GM18519 (cell line): ENCODE results near the gene IGSF21.

Source experiments
- ATAC-seq: cut with Tn5 transposase; IDR thresholded peaks from one replicate; pipeline ENCODE4 v1.9.1; 2021; ENCODE audit warnings: mild to moderate bottlenecking, moderate library complexity; ENCODE audit not compliant: unreplicated experiment, low FRiP score

Gene IGSF21

DNA sequence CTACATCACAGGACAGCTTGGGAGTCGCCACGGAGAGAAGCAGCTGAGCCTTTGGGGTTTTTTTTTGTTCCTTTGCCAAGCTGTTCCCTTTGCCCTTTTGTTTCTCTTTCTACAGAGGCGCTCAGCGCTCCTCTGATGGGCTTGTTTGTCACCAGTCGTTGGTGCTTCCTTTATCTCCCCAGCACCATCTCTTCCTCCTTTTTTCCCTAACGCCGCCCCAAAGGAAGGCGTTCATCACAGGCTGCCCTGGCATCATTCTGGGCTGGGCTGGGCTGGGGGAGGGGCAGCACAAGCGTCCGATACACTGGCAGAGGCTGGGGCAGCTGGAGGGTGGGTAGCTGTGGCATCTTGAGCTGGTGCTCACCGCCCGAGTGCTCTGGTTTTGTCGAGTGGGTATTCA, 10.5 kb downstream of the IGSF21 start:
- ATAC-seq: no peak

DNA sequence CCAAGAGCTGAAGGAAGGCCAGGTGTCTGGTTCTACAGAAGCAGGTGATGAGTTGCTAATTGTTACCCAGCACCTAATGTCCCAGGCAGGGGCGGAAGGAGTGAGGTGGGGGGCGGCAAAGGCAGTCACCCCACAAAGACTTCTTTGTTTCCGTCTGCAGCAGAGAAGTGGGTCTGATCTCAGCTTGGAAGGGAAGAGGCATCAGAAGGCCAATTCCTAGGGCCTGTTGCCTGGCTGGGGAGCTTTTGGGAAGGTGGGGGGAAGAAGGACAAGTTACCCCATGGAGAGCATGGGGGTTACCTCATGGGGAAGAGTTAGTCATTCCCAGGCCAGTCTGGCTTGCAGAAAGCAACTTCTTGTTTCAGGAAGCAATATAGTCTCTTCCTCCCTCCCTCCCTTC, 10.9 kb downstream of the IGSF21 start:
- ATAC-seq: no peak

GRCh38 chr1:18119289-18119688, 11.7 kb downstream of the IGSF21 start:
- ATAC-seq: no peak

GRCh38 chr1:18119771-18120377, 12.3 kb downstream of the IGSF21 start:
- no peak for ATAC-seq

- no peak for ATAC-seq
These were observed 13.0 kb downstream of the IGSF21 start for GRCh38 chr1:18120638-18121037.

- no peak for ATAC-seq
These were observed 13.6 kb downstream of the IGSF21 start for GRCh38 chr1:18121072-18121820.

- ATAC-seq: no peak
These were observed 15.9 kb downstream of the IGSF21 start for GRCh38 chr1:18123467-18123992.

GRCh38 chr1:18124977-18125376, 17.4 kb downstream of the IGSF21 start:
- ATAC-seq: no peak

- ATAC-seq: no peak
These were observed 19.0 kb downstream of the IGSF21 start for GRCh38 chr1:18126616-18127015.

- no peak for ATAC-seq
These were observed 20.7 kb downstream of the IGSF21 start for GRCh38 chr1:18128298-18128697.

DNA sequence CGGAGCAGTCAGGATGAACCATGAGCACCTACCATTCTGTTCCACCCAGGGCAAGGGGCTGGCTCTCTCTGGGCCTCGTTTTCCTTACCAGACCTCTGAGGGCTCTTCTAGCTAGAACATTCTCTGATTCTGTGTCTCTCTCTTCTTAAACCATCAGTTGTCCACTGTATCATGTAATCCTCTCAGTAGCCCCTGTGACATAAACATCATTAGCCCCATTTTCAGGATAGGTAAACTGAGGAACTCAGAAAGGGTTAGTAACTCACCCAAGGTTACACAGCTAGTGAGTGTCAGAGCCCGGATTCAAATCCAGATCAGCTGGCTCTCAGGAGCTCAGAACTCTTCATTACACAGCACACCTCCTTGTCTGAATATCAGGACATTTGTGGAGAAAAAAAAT, 22.8 kb downstream of the IGSF21 start:
- ATAC-seq: no peak

DNA sequence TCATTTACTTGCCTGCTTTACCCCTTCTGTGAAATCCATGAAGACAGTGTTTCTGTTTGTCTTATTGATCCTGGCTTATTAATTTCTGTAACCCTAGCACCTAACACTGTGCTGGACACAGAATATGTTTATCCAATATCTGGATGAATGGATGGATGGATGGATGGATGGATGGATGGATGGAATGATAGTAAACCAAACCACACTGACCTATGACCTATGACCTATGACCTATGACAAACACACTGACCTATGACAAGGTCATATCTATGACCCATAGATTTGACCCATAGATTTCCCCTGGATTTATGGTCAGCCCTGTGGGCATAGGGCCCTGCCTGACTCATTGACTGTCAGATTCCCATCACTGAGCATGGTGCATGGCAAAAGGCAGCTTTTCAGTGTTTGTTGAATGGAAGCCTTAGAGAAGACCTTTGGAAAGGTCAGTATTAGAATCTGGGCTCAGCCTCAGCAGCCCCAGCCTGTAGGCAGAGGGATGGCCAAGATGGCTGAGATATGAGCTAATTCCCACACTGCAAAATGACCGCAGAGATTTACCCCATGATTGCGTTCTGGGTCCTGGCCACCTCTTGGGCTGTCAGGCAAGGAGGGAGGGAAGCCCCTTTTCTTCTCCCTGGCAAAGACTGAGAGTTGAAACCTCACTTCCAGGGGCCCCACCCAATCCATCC, 24.6 kb downstream of the IGSF21 start:
- no peak for ATAC-seq

DNA sequence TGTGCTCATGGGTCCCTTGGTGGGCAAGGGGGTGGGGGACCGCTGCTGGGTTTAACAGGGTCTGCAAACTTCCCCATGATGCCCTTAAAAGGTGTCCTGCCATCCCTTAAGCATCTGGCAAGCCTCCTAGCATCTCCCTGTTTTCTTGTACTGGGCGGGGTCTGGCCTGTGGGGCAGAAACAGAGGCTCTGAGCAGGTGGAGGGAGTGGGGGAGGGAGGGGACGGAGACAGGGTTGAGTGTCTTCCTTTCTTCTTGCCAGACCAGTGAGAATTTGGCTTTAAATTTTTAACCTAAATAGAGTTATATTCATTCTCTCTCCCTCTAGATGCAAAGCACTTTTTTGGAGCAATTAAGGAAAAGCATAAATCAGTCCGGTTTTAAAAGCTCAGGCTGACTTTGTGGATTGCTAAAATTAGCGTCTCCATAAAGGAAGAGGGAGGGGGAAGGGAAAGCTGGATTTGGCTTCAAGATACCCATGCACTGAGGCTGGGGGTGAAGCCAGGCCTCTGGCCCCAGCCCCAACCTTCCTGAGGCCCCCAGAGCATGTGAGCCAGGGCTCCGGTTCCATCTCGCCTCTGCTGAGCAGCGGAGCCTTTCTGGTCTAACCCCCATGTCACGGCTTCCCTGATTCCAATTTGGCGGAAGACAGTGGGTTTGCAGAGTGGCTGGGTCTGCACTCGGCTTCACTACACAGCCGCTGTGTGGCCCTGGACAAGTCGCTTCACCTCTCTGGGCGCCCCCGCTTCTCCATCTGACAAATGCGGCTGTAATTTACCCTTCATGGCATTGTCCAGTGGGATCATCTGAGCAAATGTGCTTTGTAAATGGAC, 25.3 kb downstream of the IGSF21 start:
- ATAC-seq: no peak

DNA sequence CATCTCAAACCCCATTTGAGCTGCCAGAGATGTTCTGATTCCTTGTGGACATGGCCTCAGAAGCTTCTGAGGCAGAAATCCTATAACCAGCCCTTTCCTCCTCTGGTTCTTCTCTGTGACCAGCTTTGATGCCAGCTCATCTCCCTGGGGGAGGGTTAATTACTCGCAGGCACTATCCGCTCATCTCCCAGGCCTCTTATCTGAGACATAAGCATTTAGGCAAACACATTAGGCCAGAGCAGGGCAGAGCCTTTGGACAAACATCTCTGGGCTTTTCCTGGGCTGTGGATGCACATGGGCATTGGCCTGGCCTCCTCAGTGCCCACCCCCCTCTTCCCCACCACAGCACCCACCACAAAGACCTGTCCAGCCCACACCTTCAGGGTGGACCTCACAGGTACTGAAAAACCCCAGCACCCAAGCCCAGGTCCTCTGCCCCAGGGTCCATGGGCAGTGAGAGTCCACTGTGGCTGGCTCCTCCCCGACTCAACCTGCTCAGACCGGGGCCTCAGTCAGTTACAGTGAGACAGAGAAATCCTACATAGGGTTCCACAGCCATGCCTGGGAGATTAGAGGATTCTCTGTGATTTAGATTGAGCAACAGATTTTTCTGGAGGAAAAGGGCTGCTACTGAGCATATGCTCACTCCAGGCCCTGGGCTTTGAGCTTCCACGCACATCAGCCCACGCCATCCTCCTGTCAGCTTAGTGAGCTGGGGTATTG, 26.9 kb downstream of the IGSF21 start:
- ATAC-seq: no peak

GRCh38 chr1:18137759-18138345, 30.3 kb downstream of the IGSF21 start:
- ATAC-seq: no peak

GRCh38 chr1:18139198-18139981, 31.8 kb downstream of the IGSF21 start:
- ATAC-seq: no peak

DNA sequence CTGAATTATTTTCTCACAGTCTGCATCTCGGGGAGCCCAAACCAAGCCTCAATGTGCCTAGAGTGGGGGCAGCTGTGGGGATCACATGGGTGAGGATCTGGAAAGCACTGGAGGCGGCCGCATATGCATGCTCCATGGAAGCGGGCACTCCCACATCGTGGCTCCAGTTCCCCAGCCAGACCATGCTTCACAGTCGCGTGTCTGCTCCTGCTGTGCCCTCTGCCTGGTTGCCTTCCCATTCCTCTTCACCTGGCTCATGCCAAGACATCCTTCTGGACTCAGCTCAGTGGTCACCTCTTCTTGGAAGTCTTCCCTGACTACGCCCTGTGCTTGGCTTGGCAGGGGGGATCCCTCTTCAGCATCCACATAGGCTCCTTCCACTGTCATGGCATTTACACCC, 32.8 kb downstream of the IGSF21 start:
- no peak for ATAC-seq

- no peak for ATAC-seq
These were observed 34.1 kb downstream of the IGSF21 start for GRCh38 chr1:18141661-18142060.

- no peak for ATAC-seq
These were observed 34.9 kb downstream of the IGSF21 start for GRCh38 chr1:18142471-18142870.
